ENCODE results near the gene TST.

TST gene

GRCh38 chr22:36981247-36981775 lies 37.9 kb downstream of the TST start:
- no peak for DNase-seq (ENCODE audit: low spot score)

GRCh38 chr22:36979016-36979910 lies 40.0 kb downstream of the TST start:
- DNase-seq (ENCODE audit: low spot score) = no peak

GRCh38 chr22:36977947-36978660 lies 41.1 kb downstream of the TST start:
- DNase-seq (ENCODE audit: low spot score) = peak; percentile 76

- DNase-seq (ENCODE audit: low spot score) = peak; percentile 25
Measured at GRCh38 chr22:36977401-36977861, 41.8 kb downstream of the TST start.

- DNase-seq (ENCODE audit: low spot score) = no peak
Measured at GRCh38 chr22:36976606-36977005, 42.6 kb downstream of the TST start.

GRCh38 chr22:36971341-36972125 lies 47.7 kb downstream of the TST start:
- DNase-seq (ENCODE audit: low spot score) = no peak

GRCh38 chr22:36968249-36968964 lies 50.8 kb downstream of the TST start:
- DNase-seq (ENCODE audit: low spot score) = no peak

GRCh38 chr22:36966851-36967540 lies 52.3 kb downstream of the TST start:
- no peak for DNase-seq (ENCODE audit: low spot score)

GRCh38 chr22:36965696-36966095 lies 53.6 kb downstream of the TST start:
- no peak for DNase-seq (ENCODE audit: low spot score)

GRCh38 chr22:36964106-36964505 lies 55.1 kb downstream of the TST start:
- DNase-seq (ENCODE audit: low spot score) = no peak

- DNase-seq (ENCODE audit: low spot score) = no peak
Measured at GRCh38 chr22:36963302-36963701, 55.9 kb downstream of the TST start.

- DNase-seq (ENCODE audit: low spot score) = no peak
Measured at GRCh38 chr22:36961626-36962025, 57.6 kb downstream of the TST start.

Data from kidney capillary endothelial cell (primary cell).